ENCODE results near the gene TFRC.
"Not testable (repeated sequence)": the region's sequence is repeated elsewhere in the genome, so short reads cannot be mapped to it uniquely, and the experiment has no call there.

TFRC gene

GRCh38 chr3:196048922-196049598 is 32.8 kb downstream of the TFRC start:
- DNase-seq (ENCODE audit: low spot score): no peak

- no peak for DNase-seq (ENCODE audit: low spot score)
Observed at GRCh38 chr3:196047391-196048030, 34.4 kb downstream of the TFRC start.

- no peak for DNase-seq (ENCODE audit: low spot score)
Observed at GRCh38 chr3:196044513-196044912, 37.4 kb downstream of the TFRC start.

GRCh38 chr3:196042673-196043072 is 39.2 kb downstream of the TFRC start:
- DNase-seq (ENCODE audit: low spot score): no peak

- no peak for DNase-seq (ENCODE audit: low spot score)
Observed at GRCh38 chr3:196039359-196039758, 42.5 kb downstream of the TFRC start.

- DNase-seq (ENCODE audit: low spot score): not testable (repeated sequence)
Observed at GRCh38 chr3:196026059-196026458, 55.8 kb downstream of the TFRC start.

- no peak for DNase-seq (ENCODE audit: low spot score)
Observed at GRCh38 chr3:196024968-196025367, 56.9 kb downstream of the TFRC start.

GRCh38 chr3:196023947-196024346 is 57.9 kb downstream of the TFRC start:
- DNase-seq (ENCODE audit: low spot score): no peak

GRCh38 chr3:196022499-196022878 is 59.4 kb downstream of the TFRC start:
- DNase-seq (ENCODE audit: low spot score): not testable (repeated sequence)

GRCh38 chr3:196020373-196020772 is 61.5 kb downstream of the TFRC start:
- DNase-seq (ENCODE audit: low spot score): no peak

- not testable (repeated sequence) for DNase-seq (ENCODE audit: low spot score)
Observed at GRCh38 chr3:196019576-196019975, 62.3 kb downstream of the TFRC start.

- not testable (repeated sequence) for DNase-seq (ENCODE audit: low spot score)
Observed at GRCh38 chr3:196018159-196018558, 63.7 kb downstream of the TFRC start.

GRCh38 chr3:196016485-196016884 is 65.4 kb downstream of the TFRC start:
- no peak for DNase-seq (ENCODE audit: low spot score)

- DNase-seq (ENCODE audit: low spot score): no peak
Observed at GRCh38 chr3:196016059-196016458, 65.8 kb downstream of the TFRC start.

- no peak for DNase-seq (ENCODE audit: low spot score)
Observed at GRCh38 chr3:196013587-196014487, 68.1 kb downstream of the TFRC start.

- DNase-seq (ENCODE audit: low spot score): no peak
Observed at GRCh38 chr3:196012941-196013476, 68.9 kb downstream of the TFRC start.

- no peak for DNase-seq (ENCODE audit: low spot score)
Observed at GRCh38 chr3:196012481-196012880, 69.4 kb downstream of the TFRC start.

- DNase-seq (ENCODE audit: low spot score): no peak
Observed at GRCh38 chr3:196009456-196009855, 72.4 kb downstream of the TFRC start.

- DNase-seq (ENCODE audit: low spot score): no peak
Observed at GRCh38 chr3:196008929-196009328, 73.0 kb downstream of the TFRC start.

GRCh38 chr3:196008387-196008786 is 73.5 kb downstream of the TFRC start:
- no peak for DNase-seq (ENCODE audit: low spot score)

GRCh38 chr3:196007744-196008335 is 74.0 kb downstream of the TFRC start:
- DNase-seq (ENCODE audit: low spot score): no peak

- DNase-seq (ENCODE audit: low spot score): not testable (repeated sequence)
Observed at GRCh38 chr3:196005338-196005737, 76.6 kb downstream of the TFRC start.

All from activated CD4-positive, alpha-beta T cell treated with anti-CD3 and anti-CD28 coated beads, Interleukin-2, Interleukin-4, amounts not matched to agents 100 ng/mL and 50 ng/mL, durations not matched to agents 16 hours and 8 hours (primary cell).